Lung (tissue), 12 donors: ENCODE results near the gene FNIP2. TPM values are rescaled to one million over a fixed set of nuclear protein-coding genes. Genes with fewer than 3 reads are reported as not detected.

Experiments
- ATAC-seq: fragments of 200-7000 bp; cut with Tn5 transposase; one replicate; pipeline ENCODE4 v1.9.1; 2020; ENCODE audit warnings: moderate number of reproducible peaks; ENCODE audit not compliant: insufficient read depth, low FRiP score
- DNase-seq, 3 donors: peaks; one replicate each; pipeline ENCODE4 v3.0.0-alpha.2; 2013 to 2017
- H3K27ac ChIP-seq, 2 donors: one replicate each; pipeline ENCODE4 v1.5.1; 2013; ENCODE audit warnings: mild to moderate bottlenecking in 2 of 2, moderate library complexity in 2 of 2, control low read depth in 1 of 2, inconsistent platforms in 1 of 2, low read depth in 1 of 2, low read length in 1 of 2
- H3K27me3 ChIP-seq, 3 donors: one replicate each; pipeline ENCODE4 v1.5.1; 2013; ENCODE audit warnings: low read length in 2 of 3; ENCODE audit not compliant: control insufficient read depth in 3 of 3, insufficient read depth in 3 of 3
- H3K36me3 ChIP-seq, 4 donors: one replicate each; pipeline ENCODE4 v1.5.1; 2013; ENCODE audit warnings: low read length in 4 of 4, mild to moderate bottlenecking in 1 of 4, moderate library complexity in 1 of 4; ENCODE audit not compliant: control insufficient read depth in 4 of 4, insufficient read depth in 4 of 4
- H3K4me1 ChIP-seq, 5 donors: one replicate each; pipeline ENCODE4 v1.5.1; 2013; ENCODE audit warnings: low read length in 5 of 5, mild to moderate bottlenecking in 2 of 5, moderate library complexity in 1 of 5; ENCODE audit not compliant: control insufficient read depth in 5 of 5, insufficient read depth in 5 of 5
- H3K4me3 ChIP-seq: one replicate; pipeline ENCODE4 v1.5.1; 2013; ENCODE audit warnings: mild to moderate bottlenecking, control low read depth, moderate library complexity
- H3K9ac ChIP-seq, 2 donors: one replicate each; pipeline ENCODE4 v1.5.1; 2013; ENCODE audit warnings: low read length in 2 of 2, control low read depth in 1 of 2; ENCODE audit not compliant: insufficient read depth in 1 of 2
- H3K9me3 ChIP-seq, 4 donors: one replicate each; pipeline ENCODE4 v1.5.1; 2013; ENCODE audit warnings: low read length in 3 of 4, mild to moderate bottlenecking in 1 of 4, moderate library complexity in 1 of 4; ENCODE audit not compliant: control insufficient read depth in 4 of 4, insufficient read depth in 3 of 4
- CTCF ChIP-seq: IDR thresholded peaks from 2 replicates; pipeline ENCODE4 v1.5.1; 2012; ENCODE audit warnings: mild to moderate bottlenecking; ENCODE audit errors: control extremely low read depth, extremely low read depth
- whole genome bisulfite sequencing, 2 donors: extraction: QIAGEN DNeasy Blood & Tissue Kit; methylation state at CpG; one replicate each; pipeline ENCODE4 v1.1.7; 2013; 5-methylcytosine and 5-hydroxymethylcytosine counted together
- polyA plus RNA-seq, 2 donors: library from polyadenylated mRNA; stranded (reverse); fragments of 200-250 nt; gene quantifications; one replicate each; pipeline ENCODE4 v1.2.1, GENCODE V29; 2013
- total RNA-seq, 2 donors: library from RNA; depleted of rRNA in 1 of 2; stranded (reverse); fragments of >200 nt in 1 of 2; gene quantifications; one replicate each; pipeline ENCODE4 v1.2.1, GENCODE V29; 2014 to 2021
- donor health status: control.
- donor health status: control.
- donor health status: Bipolar disorder and iron deficiency.
- donor health status: healthy.
- donor health status: DM: yes; HTN: yes; CAD: no.

The FNIP2 gene
- total and polyA plus RNA-seq, 4 donors, result 12.1 to 150 (median 44.6) TPM

- WGBS, 2 donors, result 81 to 83% methylated on average over 7 of the region's 7 CpGs
- no peaks in the 10 kb centered on the region for H3K9me3 ChIP-seq
- ATAC-seq, result no peak
Measured at GRCh38 chr4:158796370-158797140, 27.7 kb downstream of the FNIP2 start.

GRCh38 chr4:158798062-158798461 is 29.2 kb downstream of the FNIP2 start:
- Histone ChIP-seq H3K9me3 (no peaks in the 10 kb centered on the region), H3K27me3 (no peaks in the 10 kb centered on the region), H3K4me3 (no peak overlapping the region), H3K36me3 (peaks cover 0 to 2% (median 0%) of the 10 kb centered on the region in 4 donors), H3K4me1 (peaks cover 0 to 31% (median 0%) of the 10 kb centered on the region in 5 donors), H3K27ac (no peak overlapping the region), H3K9ac (no peak overlapping the region)
- 93 to 97% methylated on average over 7 of the region's 7 CpGs for WGBS, 2 donors
- DNase-seq (no peak), ATAC-seq (no peak)
- TF ChIP-seq CTCF, result no peak

More at GRCh38 chr4:158796370-158797140, 27.7 kb downstream of the FNIP2 start:
- H3K27ac ChIP-seq, result peak overlapping the region in 1 of 2 donors; percentile 24
- TF ChIP-seq CTCF, result no peak
- H3K36me3 ChIP-seq, result peaks cover 0 to 2% (median 0%) of the 10 kb centered on the region in 4 donors
- peaks cover 0 to 28% (median 0%) of the 10 kb centered on the region in 5 donors for H3K4me1 ChIP-seq
- DNase-seq, result no peak
- H3K27me3 ChIP-seq, result no peaks in the 10 kb centered on the region
- H3K9ac ChIP-seq, result no peak overlapping the region
- no peak overlapping the region for H3K4me3 ChIP-seq

GRCh38 chr4:158799013-158799770 is 30.4 kb downstream of the FNIP2 start:
- H3K27ac ChIP-seq, result no peak overlapping the region
- H3K9me3 ChIP-seq, result no peaks in the 10 kb centered on the region
- ATAC-seq (no peak), DNase-seq (no peak)
- no peak overlapping the region for H3K4me3 ChIP-seq
- peaks cover 0 to 28% (median 0%) of the 10 kb centered on the region in 5 donors for H3K4me1 ChIP-seq
- H3K36me3 ChIP-seq, result peaks cover 0 to 2% (median 0%) of the 10 kb centered on the region in 4 donors
- TF ChIP-seq CTCF, result no peak
- H3K9ac ChIP-seq, result no peak overlapping the region
- no peaks in the 10 kb centered on the region for H3K27me3 ChIP-seq
